Measurements from ENCODE around the gene ABCA6. TPM values are rescaled to one million over a fixed set of nuclear protein-coding genes. Genes with fewer than 3 reads are reported as not detected.

The ABCA6 gene
- total and polyA plus RNA-seq, 2 of the 13 experiments (the other 11 are each of a cell fraction or from before 2014, with no cell fraction given) = 0.05 to 0.11 TPM

GRCh38 chr17:69047368-69048263, 94.1 kb downstream of the ABCA6 start (continued):
- TF ChIP-seq TBX2 (CRISPR knock-in tag; IDR thresholded peaks at IDR 0.05; ENCODE audit: borderline replicate concordance) = peak; percentile 99
- TF ChIP-seq ZFP90 (CRISPR knock-in tag; IDR thresholded peaks at IDR 0.05; ENCODE audit: borderline replicate concordance) = no peak; the same call in 1 of the 2 replicates
- peak; percentile 96 for TF ChIP-seq CEBPG (CRISPR knock-in tag; IDR thresholded peaks at IDR 0.05)
- no peak for TF ChIP-seq SMAD1 (CRISPR knock-in tag; IDR thresholded peaks at IDR 0.05; ENCODE audit: borderline replicate concordance, low read depth)
- no peak for TF ChIP-seq PHB2 (IDR thresholded peaks at IDR 0.05; ENCODE audit: partially characterized antibody)
- TF ChIP-seq ZNF83 (CRISPR knock-in tag; IDR thresholded peaks at IDR 0.05; ENCODE audit: borderline replicate concordance) = no peak
- TF ChIP-seq HES4 (CRISPR knock-in tag; IDR thresholded peaks at IDR 0.05; ENCODE audit: borderline replicate concordance) = no peak
- TF ChIP-seq, protein P1, sequence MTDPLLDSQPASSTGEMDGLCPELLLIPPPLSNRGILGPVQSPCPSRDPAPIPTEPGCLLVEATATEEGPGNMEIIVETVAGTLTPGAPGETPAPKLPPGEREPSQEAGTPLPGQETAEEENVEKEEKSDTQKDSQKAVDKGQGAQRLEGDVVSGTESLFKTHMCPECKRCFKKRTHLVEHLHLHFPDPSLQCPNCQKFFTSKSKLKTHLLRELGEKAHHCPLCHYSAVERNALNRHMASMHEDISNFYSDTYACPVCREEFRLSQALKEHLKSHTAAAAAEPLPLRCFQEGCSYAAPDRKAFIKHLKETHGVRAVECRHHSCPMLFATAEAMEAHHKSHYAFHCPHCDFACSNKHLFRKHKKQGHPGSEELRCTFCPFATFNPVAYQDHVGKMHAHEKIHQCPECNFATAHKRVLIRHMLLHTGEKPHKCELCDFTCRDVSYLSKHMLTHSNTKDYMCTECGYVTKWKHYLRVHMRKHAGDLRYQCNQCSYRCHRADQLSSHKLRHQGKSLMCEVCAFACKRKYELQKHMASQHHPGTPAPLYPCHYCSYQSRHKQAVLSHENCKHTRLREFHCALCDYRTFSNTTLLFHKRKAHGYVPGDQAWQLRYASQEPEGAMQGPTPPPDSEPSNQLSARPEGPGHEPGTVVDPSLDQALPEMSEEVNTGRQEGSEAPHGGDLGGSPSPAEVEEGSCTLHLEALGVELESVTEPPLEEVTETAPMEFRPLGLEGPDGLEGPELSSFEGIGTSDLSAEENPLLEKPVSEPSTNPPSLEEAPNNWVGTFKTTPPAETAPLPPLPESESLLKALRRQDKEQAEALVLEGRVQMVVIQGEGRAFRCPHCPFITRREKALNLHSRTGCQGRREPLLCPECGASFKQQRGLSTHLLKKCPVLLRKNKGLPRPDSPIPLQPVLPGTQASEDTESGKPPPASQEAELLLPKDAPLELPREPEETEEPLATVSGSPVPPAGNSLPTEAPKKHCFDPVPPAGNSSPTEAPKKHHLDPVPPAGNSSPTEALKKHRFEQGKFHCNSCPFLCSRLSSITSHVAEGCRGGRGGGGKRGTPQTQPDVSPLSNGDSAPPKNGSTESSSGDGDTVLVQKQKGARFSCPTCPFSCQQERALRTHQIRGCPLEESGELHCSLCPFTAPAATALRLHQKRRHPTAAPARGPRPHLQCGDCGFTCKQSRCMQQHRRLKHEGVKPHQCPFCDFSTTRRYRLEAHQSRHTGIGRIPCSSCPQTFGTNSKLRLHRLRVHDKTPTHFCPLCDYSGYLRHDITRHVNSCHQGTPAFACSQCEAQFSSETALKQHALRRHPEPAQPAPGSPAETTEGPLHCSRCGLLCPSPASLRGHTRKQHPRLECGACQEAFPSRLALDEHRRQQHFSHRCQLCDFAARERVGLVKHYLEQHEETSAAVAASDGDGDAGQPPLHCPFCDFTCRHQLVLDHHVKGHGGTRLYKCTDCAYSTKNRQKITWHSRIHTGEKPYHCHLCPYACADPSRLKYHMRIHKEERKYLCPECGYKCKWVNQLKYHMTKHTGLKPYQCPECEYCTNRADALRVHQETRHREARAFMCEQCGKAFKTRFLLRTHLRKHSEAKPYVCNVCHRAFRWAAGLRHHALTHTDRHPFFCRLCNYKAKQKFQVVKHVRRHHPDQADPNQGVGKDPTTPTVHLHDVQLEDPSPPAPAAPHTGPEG (CRISPR knock-in tag; IDR thresholded peaks at IDR 0.05) = no peak; the same call in 1 of the 2 replicates
- TF ChIP-seq MED1 (CRISPR knock-in tag; IDR thresholded peaks at IDR 0.05) = peak; percentile 99
- TF ChIP-seq, protein P2, sequence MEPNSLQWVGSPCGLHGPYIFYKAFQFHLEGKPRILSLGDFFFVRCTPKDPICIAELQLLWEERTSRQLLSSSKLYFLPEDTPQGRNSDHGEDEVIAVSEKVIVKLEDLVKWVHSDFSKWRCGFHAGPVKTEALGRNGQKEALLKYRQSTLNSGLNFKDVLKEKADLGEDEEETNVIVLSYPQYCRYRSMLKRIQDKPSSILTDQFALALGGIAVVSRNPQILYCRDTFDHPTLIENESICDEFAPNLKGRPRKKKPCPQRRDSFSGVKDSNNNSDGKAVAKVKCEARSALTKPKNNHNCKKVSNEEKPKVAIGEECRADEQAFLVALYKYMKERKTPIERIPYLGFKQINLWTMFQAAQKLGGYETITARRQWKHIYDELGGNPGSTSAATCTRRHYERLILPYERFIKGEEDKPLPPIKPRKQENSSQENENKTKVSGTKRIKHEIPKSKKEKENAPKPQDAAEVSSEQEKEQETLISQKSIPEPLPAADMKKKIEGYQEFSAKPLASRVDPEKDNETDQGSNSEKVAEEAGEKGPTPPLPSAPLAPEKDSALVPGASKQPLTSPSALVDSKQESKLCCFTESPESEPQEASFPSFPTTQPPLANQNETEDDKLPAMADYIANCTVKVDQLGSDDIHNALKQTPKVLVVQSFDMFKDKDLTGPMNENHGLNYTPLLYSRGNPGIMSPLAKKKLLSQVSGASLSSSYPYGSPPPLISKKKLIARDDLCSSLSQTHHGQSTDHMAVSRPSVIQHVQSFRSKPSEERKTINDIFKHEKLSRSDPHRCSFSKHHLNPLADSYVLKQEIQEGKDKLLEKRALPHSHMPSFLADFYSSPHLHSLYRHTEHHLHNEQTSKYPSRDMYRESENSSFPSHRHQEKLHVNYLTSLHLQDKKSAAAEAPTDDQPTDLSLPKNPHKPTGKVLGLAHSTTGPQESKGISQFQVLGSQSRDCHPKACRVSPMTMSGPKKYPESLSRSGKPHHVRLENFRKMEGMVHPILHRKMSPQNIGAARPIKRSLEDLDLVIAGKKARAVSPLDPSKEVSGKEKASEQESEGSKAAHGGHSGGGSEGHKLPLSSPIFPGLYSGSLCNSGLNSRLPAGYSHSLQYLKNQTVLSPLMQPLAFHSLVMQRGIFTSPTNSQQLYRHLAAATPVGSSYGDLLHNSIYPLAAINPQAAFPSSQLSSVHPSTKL (CRISPR knock-in tag; IDR thresholded peaks at IDR 0.05) = peak; percentile 98
- no peak for TF ChIP-seq CHCHD3 (CRISPR knock-in tag; IDR thresholded peaks at IDR 0.05)
- TF ChIP-seq, protein P3, sequence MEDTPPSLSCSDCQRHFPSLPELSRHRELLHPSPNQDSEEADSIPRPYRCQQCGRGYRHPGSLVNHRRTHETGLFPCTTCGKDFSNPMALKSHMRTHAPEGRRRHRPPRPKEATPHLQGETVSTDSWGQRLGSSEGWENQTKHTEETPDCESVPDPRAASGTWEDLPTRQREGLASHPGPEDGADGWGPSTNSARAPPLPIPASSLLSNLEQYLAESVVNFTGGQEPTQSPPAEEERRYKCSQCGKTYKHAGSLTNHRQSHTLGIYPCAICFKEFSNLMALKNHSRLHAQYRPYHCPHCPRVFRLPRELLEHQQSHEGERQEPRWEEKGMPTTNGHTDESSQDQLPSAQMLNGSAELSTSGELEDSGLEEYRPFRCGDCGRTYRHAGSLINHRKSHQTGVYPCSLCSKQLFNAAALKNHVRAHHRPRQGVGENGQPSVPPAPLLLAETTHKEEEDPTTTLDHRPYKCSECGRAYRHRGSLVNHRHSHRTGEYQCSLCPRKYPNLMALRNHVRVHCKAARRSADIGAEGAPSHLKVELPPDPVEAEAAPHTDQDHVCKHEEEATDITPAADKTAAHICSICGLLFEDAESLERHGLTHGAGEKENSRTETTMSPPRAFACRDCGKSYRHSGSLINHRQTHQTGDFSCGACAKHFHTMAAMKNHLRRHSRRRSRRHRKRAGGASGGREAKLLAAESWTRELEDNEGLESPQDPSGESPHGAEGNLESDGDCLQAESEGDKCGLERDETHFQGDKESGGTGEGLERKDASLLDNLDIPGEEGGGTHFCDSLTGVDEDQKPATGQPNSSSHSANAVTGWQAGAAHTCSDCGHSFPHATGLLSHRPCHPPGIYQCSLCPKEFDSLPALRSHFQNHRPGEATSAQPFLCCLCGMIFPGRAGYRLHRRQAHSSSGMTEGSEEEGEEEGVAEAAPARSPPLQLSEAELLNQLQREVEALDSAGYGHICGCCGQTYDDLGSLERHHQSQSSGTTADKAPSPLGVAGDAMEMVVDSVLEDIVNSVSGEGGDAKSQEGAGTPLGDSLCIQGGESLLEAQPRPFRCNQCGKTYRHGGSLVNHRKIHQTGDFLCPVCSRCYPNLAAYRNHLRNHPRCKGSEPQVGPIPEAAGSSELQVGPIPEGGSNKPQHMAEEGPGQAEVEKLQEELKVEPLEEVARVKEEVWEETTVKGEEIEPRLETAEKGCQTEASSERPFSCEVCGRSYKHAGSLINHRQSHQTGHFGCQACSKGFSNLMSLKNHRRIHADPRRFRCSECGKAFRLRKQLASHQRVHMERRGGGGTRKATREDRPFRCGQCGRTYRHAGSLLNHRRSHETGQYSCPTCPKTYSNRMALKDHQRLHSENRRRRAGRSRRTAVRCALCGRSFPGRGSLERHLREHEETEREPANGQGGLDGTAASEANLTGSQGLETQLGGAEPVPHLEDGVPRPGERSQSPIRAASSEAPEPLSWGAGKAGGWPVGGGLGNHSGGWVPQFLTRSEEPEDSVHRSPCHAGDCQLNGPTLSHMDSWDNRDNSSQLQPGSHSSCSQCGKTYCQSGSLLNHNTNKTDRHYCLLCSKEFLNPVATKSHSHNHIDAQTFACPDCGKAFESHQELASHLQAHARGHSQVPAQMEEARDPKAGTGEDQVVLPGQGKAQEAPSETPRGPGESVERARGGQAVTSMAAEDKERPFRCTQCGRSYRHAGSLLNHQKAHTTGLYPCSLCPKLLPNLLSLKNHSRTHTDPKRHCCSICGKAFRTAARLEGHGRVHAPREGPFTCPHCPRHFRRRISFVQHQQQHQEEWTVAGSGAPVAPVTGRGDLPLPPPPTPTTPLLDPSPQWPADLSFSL (CRISPR knock-in tag; IDR thresholded peaks at IDR 0.05) = no peak

All from HepG2 (cell line).